ENCODE results near the gene GPR157.
"Not testable (repeated sequence)": the region's sequence is repeated elsewhere in the genome, so short reads cannot be mapped to it uniquely, and the experiment has no call there.

Gene GPR157

GRCh38 chr1:9118186-9118585 lies 10.7 kb downstream of the GPR157 start:
- no peak for DNase-seq (ENCODE audit: low read depth, low spot score)

- no peak for DNase-seq (ENCODE audit: low read depth, low spot score)
Observed at GRCh38 chr1:9115351-9116205, 13.3 kb downstream of the GPR157 start.

- no peak for DNase-seq (ENCODE audit: low read depth, low spot score)
Observed at GRCh38 chr1:9112961-9113880, 15.7 kb downstream of the GPR157 start.

GRCh38 chr1:9111957-9112356 lies 16.9 kb downstream of the GPR157 start:
- DNase-seq (ENCODE audit: low read depth, low spot score), result no peak

- DNase-seq (ENCODE audit: low read depth, low spot score), result no peak
Observed at GRCh38 chr1:9111357-9111691, 17.6 kb downstream of the GPR157 start.

GRCh38 chr1:9110669-9111356 lies 18.1 kb downstream of the GPR157 start:
- peak; percentile 61 for DNase-seq (ENCODE audit: low read depth, low spot score)

GRCh38 chr1:9108056-9108665 lies 20.7 kb downstream of the GPR157 start:
- no peak for DNase-seq (ENCODE audit: low read depth, low spot score)

GRCh38 chr1:9107136-9107535 lies 21.8 kb downstream of the GPR157 start:
- DNase-seq (ENCODE audit: low read depth, low spot score), result no peak

GRCh38 chr1:9106286-9106685 lies 22.6 kb downstream of the GPR157 start:
- no peak for DNase-seq (ENCODE audit: low read depth, low spot score)

- DNase-seq (ENCODE audit: low read depth, low spot score), result no peak
Observed at GRCh38 chr1:9105336-9105867, 23.5 kb downstream of the GPR157 start.

- DNase-seq (ENCODE audit: low read depth, low spot score), result no peak
Observed at GRCh38 chr1:9101510-9102146, 27.3 kb downstream of the GPR157 start.

GRCh38 chr1:9100471-9101043 lies 28.3 kb downstream of the GPR157 start:
- no peak for DNase-seq (ENCODE audit: low read depth, low spot score)

- no peak for DNase-seq (ENCODE audit: low read depth, low spot score)
Observed at GRCh38 chr1:9099555-9099954, 29.3 kb downstream of the GPR157 start.

- no peak for DNase-seq (ENCODE audit: low read depth, low spot score)
Observed at GRCh38 chr1:9097947-9098705, 30.8 kb downstream of the GPR157 start.

- DNase-seq (ENCODE audit: low read depth, low spot score), result no peak
Observed at GRCh38 chr1:9095818-9096217, 33.1 kb downstream of the GPR157 start.

GRCh38 chr1:9093996-9094595 lies 34.8 kb downstream of the GPR157 start:
- DNase-seq (ENCODE audit: low read depth, low spot score), result not testable (repeated sequence)

- no peak for DNase-seq (ENCODE audit: low read depth, low spot score)
Observed at GRCh38 chr1:9093581-9093980, 35.3 kb downstream of the GPR157 start.

- no peak for DNase-seq (ENCODE audit: low read depth, low spot score)
Observed at GRCh38 chr1:9093091-9093490, 35.8 kb downstream of the GPR157 start.

GRCh38 chr1:9088807-9089206 lies 40.1 kb downstream of the GPR157 start:
- no peak for DNase-seq (ENCODE audit: low read depth, low spot score)
